ENCODE data around the gene CENPP.

Gene CENPP

GRCh38 chr9:92324889-92325268 lies 874 bp upstream of the CENPP start:
- in situ Hi-C loops (cut with MboI; ENCODE audit: low sequenced_read_pairs, unreplicated experiment), result no loop called here
- TF ChIP-seq CTCF (IDR thresholded peaks at IDR 0.05; ENCODE audit: borderline replicate concordance, control extremely low read depth, extremely low read depth, insufficient read depth, missing control alignments), result no peak
- DNase-seq (ENCODE audit: low spot score), result no peak

DNA sequence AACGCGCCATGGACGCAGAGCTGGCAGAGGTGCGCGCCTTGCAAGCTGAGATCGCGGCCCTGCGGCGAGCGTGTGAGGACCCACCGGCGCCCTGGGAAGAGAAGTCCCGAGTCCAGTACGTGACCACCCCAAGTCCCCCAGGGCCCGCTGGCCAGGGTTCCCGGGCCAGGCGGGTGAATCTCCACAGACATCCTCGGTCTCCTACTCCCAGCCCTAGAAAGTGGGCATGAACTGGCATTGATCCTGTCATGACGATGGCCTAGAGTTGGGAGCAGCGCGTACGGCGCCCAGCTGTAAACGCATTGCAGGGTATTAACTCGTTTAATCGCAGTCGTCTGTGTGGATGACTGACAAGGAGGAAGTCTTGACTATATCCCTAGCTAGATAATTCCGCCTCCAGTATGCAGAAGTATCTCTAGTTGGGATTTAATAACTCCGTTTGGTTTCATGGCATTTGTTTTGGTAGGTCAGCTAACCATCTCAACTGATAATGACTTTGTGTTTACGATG lies 293 bp downstream of the CENPP start:
- peak; percentile 42 for DNase-seq (ENCODE audit: low spot score)
- no peak for TF ChIP-seq CTCF (IDR thresholded peaks at IDR 0.05; ENCODE audit: borderline replicate concordance, control extremely low read depth, extremely low read depth, insufficient read depth, missing control alignments)
- in situ Hi-C loops (cut with MboI; ENCODE audit: low sequenced_read_pairs, unreplicated experiment), result no loop called here

DNA sequence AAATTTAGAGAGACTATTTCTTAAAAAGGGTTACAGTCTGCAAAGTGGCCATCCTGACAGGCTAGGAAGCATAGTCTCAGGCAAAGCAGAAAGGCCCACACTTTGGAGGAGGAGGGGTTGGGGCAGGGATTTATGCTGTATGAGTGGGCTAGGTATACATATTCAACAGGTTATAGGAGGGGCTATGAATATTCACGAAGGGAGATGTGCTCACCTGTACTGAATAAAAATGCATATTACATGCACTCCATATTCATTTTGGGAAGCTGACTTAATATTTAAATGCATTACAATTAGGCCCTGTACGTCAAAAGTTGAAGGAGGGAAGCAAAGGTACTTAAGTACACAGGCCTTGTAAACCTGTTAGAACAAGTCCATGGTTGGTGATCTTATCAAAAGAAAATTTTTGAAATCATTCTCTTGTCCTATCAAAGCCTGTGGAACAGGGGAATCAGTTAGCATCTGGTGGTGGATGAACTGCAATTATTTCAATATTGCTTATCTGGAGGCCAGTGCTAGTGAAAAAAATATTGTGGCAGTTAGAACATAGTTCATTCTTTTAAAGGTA lies 1.6 kb downstream of the CENPP start:
- no peak for DNase-seq (ENCODE audit: low spot score)
- no peak for TF ChIP-seq CTCF (IDR thresholded peaks at IDR 0.05; ENCODE audit: borderline replicate concordance, control extremely low read depth, extremely low read depth, insufficient read depth, missing control alignments)
- in situ Hi-C loops (cut with MboI; ENCODE audit: low sequenced_read_pairs, unreplicated experiment), result no loop called here

- DNase-seq (ENCODE audit: low spot score), result peak; percentile 39
- in situ Hi-C loops (cut with MboI; ENCODE audit: low sequenced_read_pairs, unreplicated experiment), result no loop called here
- peak; percentile 20 for TF ChIP-seq CTCF (IDR thresholded peaks at IDR 0.05; ENCODE audit: borderline replicate concordance, control extremely low read depth, extremely low read depth, insufficient read depth, missing control alignments)
Observed at GRCh38 chr9:92328225-92328624, 2.5 kb downstream of the CENPP start.

GRCh38 chr9:92332577-92333281 lies 7.0 kb downstream of the CENPP start:
- DNase-seq (ENCODE audit: low spot score), result no peak
- TF ChIP-seq CTCF (IDR thresholded peaks at IDR 0.05; ENCODE audit: borderline replicate concordance, control extremely low read depth, extremely low read depth, insufficient read depth, missing control alignments), result no peak
- in situ Hi-C loops (cut with MboI; ENCODE audit: low sequenced_read_pairs, unreplicated experiment), result loop anchor here (10.0 kb wide), 1 partner anchor 302 kb away; no protein-coding TSS in a partner anchor

DNA sequence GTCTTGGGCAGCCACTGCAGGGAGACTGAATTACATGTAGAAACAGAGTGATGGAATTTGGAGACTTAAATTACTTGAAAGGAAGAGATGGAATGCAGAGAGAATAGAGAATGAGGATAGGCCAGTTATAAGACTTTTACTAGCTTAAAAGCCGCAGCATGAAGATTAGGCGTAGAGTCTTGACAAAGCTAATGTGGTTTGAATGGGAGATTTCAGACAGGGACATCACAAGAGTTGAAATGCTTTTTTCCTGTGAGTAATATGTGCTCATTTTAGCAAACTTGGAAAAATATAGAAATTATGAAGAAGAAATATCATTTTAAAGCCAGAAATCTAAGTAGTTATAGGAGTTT lies 7.5 kb downstream of the CENPP start:
- TF ChIP-seq CTCF (IDR thresholded peaks at IDR 0.05; ENCODE audit: borderline replicate concordance, control extremely low read depth, extremely low read depth, insufficient read depth, missing control alignments), result no peak
- in situ Hi-C loops (cut with MboI; ENCODE audit: low sequenced_read_pairs, unreplicated experiment), result loop anchor here (10.0 kb wide), 1 partner anchor 302 kb away; no protein-coding TSS in a partner anchor
- no peak for DNase-seq (ENCODE audit: low spot score)

Measured in GM13976 (cell line).